ENCODE data around the gene REPS1. TPM values are rescaled to one million over a fixed set of nuclear protein-coding genes. Genes with fewer than 3 reads are reported as not detected.
A peak's percentile ranks its signal among the peaks of the same experiment; 100 is the strongest.

REPS1 gene
- total RNA-seq, 1 donor = 34.9 TPM

DNA sequence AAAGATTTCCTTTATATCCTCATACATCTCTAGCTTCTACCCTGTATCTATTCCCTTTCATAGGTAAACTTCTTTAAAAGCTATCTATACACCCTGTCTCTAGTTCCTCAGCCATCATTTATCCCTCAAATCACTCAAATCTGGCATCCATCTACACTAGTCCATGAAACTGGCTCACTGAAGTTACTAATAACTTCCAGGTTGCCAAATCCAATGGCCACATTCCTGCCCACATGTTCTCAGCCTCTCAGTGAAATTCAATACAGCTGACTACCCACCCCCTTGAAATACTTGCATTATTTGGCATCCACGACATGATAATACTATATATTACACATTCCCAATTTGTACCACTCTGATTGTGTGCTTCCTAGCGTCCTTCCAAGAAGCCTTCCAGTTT is 8.7 kb downstream of the REPS1 start:
- TF ChIP-seq, protein P1, sequence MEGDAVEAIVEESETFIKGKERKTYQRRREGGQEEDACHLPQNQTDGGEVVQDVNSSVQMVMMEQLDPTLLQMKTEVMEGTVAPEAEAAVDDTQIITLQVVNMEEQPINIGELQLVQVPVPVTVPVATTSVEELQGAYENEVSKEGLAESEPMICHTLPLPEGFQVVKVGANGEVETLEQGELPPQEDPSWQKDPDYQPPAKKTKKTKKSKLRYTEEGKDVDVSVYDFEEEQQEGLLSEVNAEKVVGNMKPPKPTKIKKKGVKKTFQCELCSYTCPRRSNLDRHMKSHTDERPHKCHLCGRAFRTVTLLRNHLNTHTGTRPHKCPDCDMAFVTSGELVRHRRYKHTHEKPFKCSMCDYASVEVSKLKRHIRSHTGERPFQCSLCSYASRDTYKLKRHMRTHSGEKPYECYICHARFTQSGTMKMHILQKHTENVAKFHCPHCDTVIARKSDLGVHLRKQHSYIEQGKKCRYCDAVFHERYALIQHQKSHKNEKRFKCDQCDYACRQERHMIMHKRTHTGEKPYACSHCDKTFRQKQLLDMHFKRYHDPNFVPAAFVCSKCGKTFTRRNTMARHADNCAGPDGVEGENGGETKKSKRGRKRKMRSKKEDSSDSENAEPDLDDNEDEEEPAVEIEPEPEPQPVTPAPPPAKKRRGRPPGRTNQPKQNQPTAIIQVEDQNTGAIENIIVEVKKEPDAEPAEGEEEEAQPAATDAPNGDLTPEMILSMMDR (IDR thresholded peaks at IDR 0.05; ENCODE audit: insufficient read depth, low read length) = no peak
- no peak for DNase-seq (ENCODE audit: low read depth)
- no peak overlapping the region for H3K4me3 ChIP-seq (ENCODE audit: low read depth, low read length)

- DNase-seq (ENCODE audit: low read depth) = no peak
- H3K4me3 ChIP-seq (ENCODE audit: low read depth, low read length) = no peak overlapping the region
- TF ChIP-seq, protein P1 (IDR thresholded peaks at IDR 0.05; ENCODE audit: insufficient read depth, low read length) = no peak
Measured at GRCh38 chr6:138978229-138978628, 9.8 kb downstream of the REPS1 start.

GRCh38 chr6:138977646-138978167 is 10.3 kb downstream of the REPS1 start:
- no peak for DNase-seq (ENCODE audit: low read depth)
- TF ChIP-seq, protein P1 (IDR thresholded peaks at IDR 0.05; ENCODE audit: insufficient read depth, low read length) = no peak
- H3K4me3 ChIP-seq (ENCODE audit: low read depth, low read length) = no peak overlapping the region

- DNase-seq (ENCODE audit: low read depth) = no peak
- TF ChIP-seq, protein P1 (IDR thresholded peaks at IDR 0.05; ENCODE audit: insufficient read depth, low read length) = no peak
Measured at GRCh38 chr6:138977242-138977641, 10.8 kb downstream of the REPS1 start.

GRCh38 chr6:138975815-138976214 is 12.2 kb downstream of the REPS1 start:
- no peak for DNase-seq (ENCODE audit: low read depth)
- TF ChIP-seq, protein P1 (IDR thresholded peaks at IDR 0.05; ENCODE audit: insufficient read depth, low read length) = no peak
- H3K4me3 ChIP-seq (ENCODE audit: low read depth, low read length) = no peak overlapping the region

More at GRCh38 chr6:138977242-138977641, 10.8 kb downstream of the REPS1 start:
- H3K4me3 ChIP-seq (ENCODE audit: low read depth, low read length) = no peak overlapping the region

- H3K4me3 ChIP-seq (ENCODE audit: low read depth, low read length) = no peak overlapping the region
- TF ChIP-seq, protein P1 (IDR thresholded peaks at IDR 0.05; ENCODE audit: insufficient read depth, low read length) = no peak
- peak; percentile 76 for DNase-seq (ENCODE audit: low read depth)
Measured at GRCh38 chr6:138973466-138974153, 14.4 kb downstream of the REPS1 start.

Measured in fibroblast of the aortic adventitia (primary cell).